GM19023 (cell line): ENCODE data around the gene PRSS53.
A peak's percentile ranks its signal among the peaks of the same experiment; 100 is the strongest.

Experiments used
- ATAC-seq: cut with Tn5 transposase; IDR thresholded peaks from one replicate; pipeline ENCODE4 v1.9.1; 2021; ENCODE audit warnings: mild to moderate bottlenecking, moderate library complexity; ENCODE audit not compliant: unreplicated experiment

PRSS53 gene

GRCh38 chr16:31099860-31100638, 11.3 kb upstream of the PRSS53 start:
- no peak for ATAC-seq

GRCh38 chr16:31094424-31095120, 5.8 kb upstream of the PRSS53 start, which contains the start of gene VKORC1:
Gene VKORC1 (minus strand): TSS chr16:31094797. CDS start chr16:31094729, 68 bp downstream.
- ATAC-seq: peak; percentile 81

GRCh38 chr16:31094088-31094423, 5.3 kb upstream of the PRSS53 start:
- no peak for ATAC-seq

- ATAC-seq: no peak
Observed at GRCh38 chr16:31093132-31093703, 4.5 kb upstream of the PRSS53 start.

- ATAC-seq: no peak
Observed at GRCh38 chr16:31092330-31092729, 3.6 kb upstream of the PRSS53 start.

GRCh38 chr16:31090540-31090939, 1.8 kb upstream of the PRSS53 start:
- no peak for ATAC-seq

- no peak for ATAC-seq
Observed at GRCh38 chr16:31089199-31089598, 456 bp upstream of the PRSS53 start.

GRCh38 chr16:31087971-31088370, 772 bp downstream of the PRSS53 start:
- ATAC-seq: no peak

- ATAC-seq: no peak
Observed at GRCh38 chr16:31087481-31087880, 1.3 kb downstream of the PRSS53 start.

GRCh38 chr16:31086629-31086906, 2.2 kb downstream of the PRSS53 start:
- no peak for ATAC-seq

- ATAC-seq: no peak
Observed at GRCh38 chr16:31085873-31086628, 2.7 kb downstream of the PRSS53 start.

GRCh38 chr16:31085411-31085810, 3.3 kb downstream of the PRSS53 start:
- no peak for ATAC-seq

- ATAC-seq: no peak
Observed at GRCh38 chr16:31084584-31085302, 4.0 kb downstream of the PRSS53 start.

- ATAC-seq: no peak
Observed at GRCh38 chr16:31083981-31084380, 4.8 kb downstream of the PRSS53 start.

- ATAC-seq: no peak
Observed at GRCh38 chr16:31083556-31083955, 5.2 kb downstream of the PRSS53 start.

GRCh38 chr16:31083081-31083480, 5.7 kb downstream of the PRSS53 start:
- ATAC-seq: no peak

- ATAC-seq: no peak
Observed at GRCh38 chr16:31082368-31083045, 6.2 kb downstream of the PRSS53 start.

GRCh38 chr16:31081428-31082351, 7.1 kb downstream of the PRSS53 start:
- no peak for ATAC-seq

- no peak for ATAC-seq
Observed at GRCh38 chr16:31080756-31081419, 7.9 kb downstream of the PRSS53 start.
